ENCODE measurements around the gene ARHGEF33.

DNA sequence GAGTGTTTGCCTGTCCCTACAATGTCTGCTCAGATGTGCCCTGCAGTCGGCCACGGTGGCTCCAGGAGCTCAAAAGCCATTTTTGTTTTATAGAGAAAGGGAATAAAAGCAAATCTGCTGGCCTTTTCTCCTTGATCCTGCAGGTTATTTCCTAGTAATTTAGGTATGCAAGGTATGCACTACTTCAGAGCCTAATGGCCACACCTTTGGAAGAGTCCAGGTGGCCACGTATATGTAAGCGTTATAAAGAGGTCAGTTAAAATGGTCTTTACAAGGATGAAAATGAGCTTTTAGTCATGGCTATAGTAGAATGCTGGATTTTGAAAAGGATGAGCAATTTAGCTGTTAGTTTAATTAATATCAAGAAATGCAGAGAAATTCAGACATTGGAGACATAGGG lies 81.7 kb downstream of the ARHGEF33 start:
- no peak for TF ChIP-seq POLR2A (IDR thresholded peaks at IDR 0.05)
- no peak for TF ChIP-seq CTCF (IDR thresholded peaks at IDR 0.05)

Data from sigmoid colon (tissue), 3 donors.